Gastroesophageal sphincter (tissue), 3 donors: ENCODE results near the gene MYCBP2.

Source experiments
- EP300 ChIP-seq: sonication (generic); formaldehyde crosslinking; IDR thresholded peaks from one replicate; pipeline ENCODE4 v1.6.1; 2017; ENCODE audit warnings: antibody characterized with exemption, mild to moderate bottlenecking
- POLR2AphosphoS5 ChIP-seq: sonication (generic); formaldehyde crosslinking; IDR thresholded peaks from one replicate; pipeline ENCODE4 v1.6.1; 2017; ENCODE audit warnings: antibody characterized with exemption
- TF ChIP-seq, protein P1 (sequence below), 4 experiments: fragments of 200-600 bp in 2 of 4; fragments of 450-650 bp in 2 of 4; sonication (generic) in 1 of 4; IDR thresholded peaks; one replicate each; pipeline ENCODE4 v1.5.1; 2017 to 2019; ENCODE audit warnings: antibody characterized with exemption in 4 of 4, mild to moderate bottlenecking in 2 of 4, moderate library complexity in 2 of 4

DNA sequence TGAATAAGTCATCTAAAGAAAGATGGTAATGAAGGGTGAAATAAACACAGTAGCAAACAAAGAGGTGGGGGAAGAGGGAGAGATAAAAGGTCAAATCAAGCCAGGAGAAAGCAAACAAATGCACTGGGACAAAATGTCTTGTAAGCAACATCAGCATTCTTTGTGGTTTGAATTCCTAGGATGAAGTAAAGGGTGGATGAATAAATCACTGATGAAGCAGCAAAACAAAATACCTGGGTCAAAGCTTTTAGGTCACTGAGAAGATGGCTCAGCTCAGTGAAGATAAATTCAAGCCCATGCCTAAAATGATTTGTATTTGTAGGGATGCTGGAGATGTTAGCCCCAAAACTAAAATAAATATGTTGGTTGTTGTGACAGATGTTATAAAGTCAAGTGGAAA is 213.4 kb downstream of the MYCBP2 start:
- TF ChIP-seq POLR2AphosphoS5 (no peak), EP300 (no peak)
- TF ChIP-seq, protein P1, sequence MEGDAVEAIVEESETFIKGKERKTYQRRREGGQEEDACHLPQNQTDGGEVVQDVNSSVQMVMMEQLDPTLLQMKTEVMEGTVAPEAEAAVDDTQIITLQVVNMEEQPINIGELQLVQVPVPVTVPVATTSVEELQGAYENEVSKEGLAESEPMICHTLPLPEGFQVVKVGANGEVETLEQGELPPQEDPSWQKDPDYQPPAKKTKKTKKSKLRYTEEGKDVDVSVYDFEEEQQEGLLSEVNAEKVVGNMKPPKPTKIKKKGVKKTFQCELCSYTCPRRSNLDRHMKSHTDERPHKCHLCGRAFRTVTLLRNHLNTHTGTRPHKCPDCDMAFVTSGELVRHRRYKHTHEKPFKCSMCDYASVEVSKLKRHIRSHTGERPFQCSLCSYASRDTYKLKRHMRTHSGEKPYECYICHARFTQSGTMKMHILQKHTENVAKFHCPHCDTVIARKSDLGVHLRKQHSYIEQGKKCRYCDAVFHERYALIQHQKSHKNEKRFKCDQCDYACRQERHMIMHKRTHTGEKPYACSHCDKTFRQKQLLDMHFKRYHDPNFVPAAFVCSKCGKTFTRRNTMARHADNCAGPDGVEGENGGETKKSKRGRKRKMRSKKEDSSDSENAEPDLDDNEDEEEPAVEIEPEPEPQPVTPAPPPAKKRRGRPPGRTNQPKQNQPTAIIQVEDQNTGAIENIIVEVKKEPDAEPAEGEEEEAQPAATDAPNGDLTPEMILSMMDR (IDR thresholded peaks at IDR 0.05) = no peak
